SKM-1 treated with dmso at 0.1 percent for 144 hours (cell line): Measurements from ENCODE around the gene CDH15.

Source experiments
- DNase-seq: peaks from one replicate; lab custom pipeline; 2025; ENCODE audit not compliant: unreplicated experiment; lab: John Stamatoyannopoulos, UW

CDH15 gene

GRCh38 chr16:89140981-89141883 lies 30.3 kb upstream of the CDH15 start:
- no peak for DNase-seq

- DNase-seq: no peak
These were observed 29.7 kb upstream of the CDH15 start for GRCh38 chr16:89141884-89142267.

GRCh38 chr16:89142474-89143195 lies 28.9 kb upstream of the CDH15 start:
- no peak for DNase-seq

GRCh38 chr16:89143201-89143741 lies 28.3 kb upstream of the CDH15 start:
- DNase-seq: no peak

- DNase-seq: no peak
These were observed 27.5 kb upstream of the CDH15 start for GRCh38 chr16:89143911-89144675.

- DNase-seq: no peak
These were observed 26.9 kb upstream of the CDH15 start for GRCh38 chr16:89144681-89145080.

GRCh38 chr16:89145406-89146161 lies 26.0 kb upstream of the CDH15 start:
- DNase-seq: no peak

- no peak for DNase-seq
These were observed 25.1 kb upstream of the CDH15 start for GRCh38 chr16:89146211-89147005.

GRCh38 chr16:89147085-89147817 lies 24.3 kb upstream of the CDH15 start:
- DNase-seq: no peak

GRCh38 chr16:89149386-89149785 lies 22.2 kb upstream of the CDH15 start:
- DNase-seq: no peak

GRCh38 chr16:89150090-89150835 lies 21.3 kb upstream of the CDH15 start:
- DNase-seq: no peak

GRCh38 chr16:89150981-89151380 lies 20.6 kb upstream of the CDH15 start:
- no peak for DNase-seq

- no peak for DNase-seq
These were observed 18.5 kb upstream of the CDH15 start for GRCh38 chr16:89152831-89153700.

- no peak for DNase-seq
These were observed 17.7 kb upstream of the CDH15 start for GRCh38 chr16:89153848-89154271.

GRCh38 chr16:89154390-89155183 lies 17.0 kb upstream of the CDH15 start:
- DNase-seq: no peak

- DNase-seq: no peak
These were observed 16.3 kb upstream of the CDH15 start for GRCh38 chr16:89155184-89155679.
